Stimulated activated CD4-positive, alpha-beta T cell treated with anti-CD3 and anti-CD28 coated beads, TNF-alpha, amount 100 ng/mL, for 1 hour (primary cell): Measurements from ENCODE around the gene POC1B.

Experiments used
- DNase-seq, 3 donors: peaks; one replicate each; pipeline ENCODE4 v3.0.0-alpha.2; 2020; ENCODE audit warnings: low read depth in 3 of 3, low spot score in 1 of 3

POC1B gene

DNA sequence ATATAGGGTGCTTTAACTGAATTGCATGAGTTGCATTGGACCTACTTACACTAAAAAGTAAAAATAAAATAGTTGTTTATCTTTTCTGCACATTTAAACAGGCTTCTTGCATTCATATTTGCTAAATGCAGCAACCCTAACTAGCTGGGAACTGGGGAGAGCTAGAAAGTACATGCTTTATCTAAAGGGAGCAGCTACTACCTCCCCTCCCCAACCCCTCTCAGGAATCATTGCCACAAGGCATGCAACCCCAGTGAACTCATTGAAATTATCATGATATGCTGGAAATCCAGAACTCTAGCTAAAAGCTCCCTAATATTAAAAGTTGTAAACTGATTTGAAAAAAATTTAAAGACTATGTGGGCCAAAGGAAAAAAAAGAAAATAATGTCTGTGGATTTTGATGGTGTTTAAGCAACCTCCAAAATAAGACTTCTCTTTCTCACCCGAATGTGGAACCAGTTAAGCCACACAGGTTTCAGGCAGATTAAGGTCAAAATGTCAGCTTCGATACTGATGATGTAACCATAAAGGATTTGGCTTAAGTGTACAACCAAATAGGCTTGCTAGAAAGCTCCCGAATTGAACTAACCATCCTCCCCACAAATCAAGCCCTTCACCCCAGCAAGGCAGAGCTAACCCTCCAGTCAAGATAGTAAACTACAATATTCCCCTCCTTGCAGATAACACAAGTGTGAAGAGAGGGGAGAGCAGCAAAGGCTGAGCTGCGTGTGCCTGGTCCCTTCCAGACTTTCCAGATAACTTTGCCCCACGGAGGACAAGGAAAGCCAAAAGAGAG, 13.8 kb upstream of the POC1B start:
- no peak for DNase-seq

DNA sequence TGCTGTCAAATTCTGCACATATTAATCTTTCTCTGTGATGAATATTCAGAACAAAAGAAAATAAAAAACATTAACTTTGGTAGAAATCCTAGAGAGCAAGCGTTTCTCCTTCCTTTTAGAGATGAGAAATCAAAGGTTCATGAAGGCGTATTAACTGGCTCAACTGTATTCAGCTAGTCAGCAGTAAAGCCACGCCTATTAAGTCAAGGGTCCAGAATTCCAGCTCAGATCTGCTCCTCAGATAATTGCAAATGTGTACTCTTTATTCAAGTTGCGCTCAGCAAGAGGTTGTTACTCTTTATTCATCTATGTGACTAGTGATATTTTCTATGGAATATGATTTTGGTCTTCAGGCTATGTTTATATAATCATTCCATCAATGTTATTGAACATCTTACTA, 13.1 kb upstream of the POC1B start:
- no peak for DNase-seq

- DNase-seq = no peak
Measured at GRCh38 chr12:89537389-89537788, 11.5 kb upstream of the POC1B start.

GRCh38 chr12:89529738-89530137, 3.9 kb upstream of the POC1B start:
- no peak for DNase-seq

DNA sequence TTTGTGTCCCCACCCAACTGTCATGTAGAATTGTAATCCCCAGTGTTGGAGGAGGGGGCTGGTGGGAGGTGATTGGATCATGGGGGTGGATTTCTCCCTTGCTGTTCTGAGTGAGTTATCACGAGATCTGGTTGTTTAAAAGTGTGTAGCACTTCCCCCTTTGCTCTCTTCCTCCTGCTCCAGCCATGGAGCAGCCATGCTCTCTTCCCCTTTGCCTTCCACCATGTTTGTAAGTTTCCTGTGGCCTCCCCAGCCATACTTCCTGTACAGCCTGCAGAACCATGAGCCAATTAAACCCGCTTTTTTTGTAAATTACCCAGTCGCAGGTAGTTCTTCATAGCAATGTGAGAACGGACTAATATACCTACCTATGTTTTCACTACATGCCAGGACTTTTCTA, 2.6 kb upstream of the POC1B start:
- DNase-seq = no peak

GRCh38 chr12:89525305-89525823, 483 bp downstream of the POC1B start:
- DNase-seq = peak in 2 of 3 donors; percentile 5 to 32

DNA sequence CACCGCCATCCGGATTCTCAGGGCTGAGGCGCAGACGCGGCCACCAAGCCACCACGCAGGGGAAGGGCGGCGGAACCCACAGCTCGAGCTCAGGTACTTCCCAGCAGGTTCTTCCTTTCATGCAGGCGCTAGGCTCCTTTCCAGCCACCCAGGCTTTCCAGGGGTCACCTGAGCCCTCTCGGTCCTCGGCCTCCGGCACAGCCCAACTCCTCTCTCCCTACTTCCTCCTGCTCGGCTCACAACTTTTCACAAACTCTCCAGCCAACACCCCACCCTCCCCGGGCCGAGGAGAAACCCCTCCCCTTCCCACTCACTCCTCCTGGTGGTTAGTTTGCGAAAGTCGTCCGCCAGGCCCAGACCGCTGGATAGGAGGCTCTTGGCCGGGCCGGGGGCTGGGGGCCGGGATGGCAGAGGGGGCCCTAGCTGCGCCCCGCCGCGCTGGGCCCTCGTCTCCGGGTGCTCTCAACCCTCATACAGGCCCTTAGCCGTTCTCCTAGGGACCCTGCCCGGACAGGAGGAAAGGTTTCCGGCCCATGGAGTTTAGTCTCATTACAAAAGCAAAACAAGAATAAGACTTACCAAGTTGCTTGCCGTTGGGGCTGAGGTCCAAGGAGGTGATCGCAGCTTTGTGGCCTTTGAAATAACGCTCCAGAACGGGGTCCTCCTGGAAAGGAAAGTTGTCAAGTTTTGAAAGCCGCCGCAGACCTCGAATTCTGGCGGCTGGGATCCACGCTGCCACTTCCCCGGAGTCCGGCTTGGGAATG, 1.1 kb downstream of the POC1B start, which contains the start of gene GALNT4:
TSS of gene GALNT4 (minus strand) at position 256 of the 764 bp plus-strand sequence. CDS start at position 9, 247 bp downstream.
- DNase-seq = peak; percentile 39 to 51 (median 46)

DNA sequence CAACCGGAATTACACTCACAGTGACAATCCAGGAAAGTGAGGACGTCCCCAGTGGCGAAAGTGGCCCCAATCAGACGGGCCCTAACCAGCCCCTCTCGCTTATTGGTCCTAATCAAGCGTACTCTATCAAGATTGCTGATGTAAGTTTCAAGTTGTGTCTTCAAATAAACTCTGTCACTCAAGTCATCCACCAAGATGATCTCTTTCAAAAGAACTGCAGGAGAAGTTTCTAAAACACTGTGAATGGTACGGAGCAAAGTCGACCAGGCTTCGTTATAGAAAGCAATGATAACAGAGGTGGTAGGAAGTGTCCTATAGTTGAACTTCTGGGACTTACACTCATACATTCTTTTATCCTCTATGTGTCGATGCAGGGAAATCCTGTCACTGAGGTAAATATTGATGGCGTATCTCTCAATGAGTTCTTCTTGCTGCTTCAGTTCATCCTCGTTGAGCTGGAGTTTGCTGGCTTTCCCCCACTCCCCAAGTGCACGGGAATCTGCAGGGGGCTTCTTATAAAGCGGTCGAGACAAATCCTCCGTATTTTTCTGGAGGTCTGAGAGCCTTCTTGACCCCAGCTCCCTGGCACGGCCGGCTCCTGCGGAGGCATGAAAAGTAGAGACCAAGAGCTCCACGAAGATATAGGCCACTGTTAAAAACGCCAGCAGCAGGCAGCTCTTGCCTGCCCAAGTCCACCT, 1.9 kb downstream of the POC1B start:
- no peak for DNase-seq

GRCh38 chr12:89523393-89523792, 2.5 kb downstream of the POC1B start:
- no peak for DNase-seq

- DNase-seq = no peak
Measured at GRCh38 chr12:89521364-89522223, 4.3 kb downstream of the POC1B start.

DNA sequence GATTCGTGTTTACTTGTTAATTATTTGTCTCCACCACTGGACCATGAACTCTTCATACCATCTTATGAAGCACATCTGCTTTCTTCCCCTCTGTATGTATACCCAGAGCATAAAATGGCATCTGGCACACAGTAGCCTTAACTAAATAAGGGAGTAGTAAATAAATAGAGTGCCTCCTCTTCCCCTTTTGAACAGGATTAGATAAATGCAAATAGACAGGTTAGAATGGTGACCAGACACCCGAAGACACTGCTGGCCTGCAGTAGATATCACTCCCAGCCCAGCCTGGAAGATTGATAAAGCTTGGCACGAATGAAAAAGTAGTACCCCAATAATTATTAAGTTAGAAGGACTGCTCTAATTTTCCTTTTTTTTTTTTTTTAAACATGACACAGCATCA, 8.1 kb downstream of the POC1B start:
- no peak for DNase-seq

- no peak for DNase-seq
Measured at GRCh38 chr12:89516633-89517032, 9.2 kb downstream of the POC1B start.

GRCh38 chr12:89514751-89515150, 11.1 kb downstream of the POC1B start:
- DNase-seq = no peak

GRCh38 chr12:89513544-89513943, 12.3 kb downstream of the POC1B start:
- no peak for DNase-seq

DNA sequence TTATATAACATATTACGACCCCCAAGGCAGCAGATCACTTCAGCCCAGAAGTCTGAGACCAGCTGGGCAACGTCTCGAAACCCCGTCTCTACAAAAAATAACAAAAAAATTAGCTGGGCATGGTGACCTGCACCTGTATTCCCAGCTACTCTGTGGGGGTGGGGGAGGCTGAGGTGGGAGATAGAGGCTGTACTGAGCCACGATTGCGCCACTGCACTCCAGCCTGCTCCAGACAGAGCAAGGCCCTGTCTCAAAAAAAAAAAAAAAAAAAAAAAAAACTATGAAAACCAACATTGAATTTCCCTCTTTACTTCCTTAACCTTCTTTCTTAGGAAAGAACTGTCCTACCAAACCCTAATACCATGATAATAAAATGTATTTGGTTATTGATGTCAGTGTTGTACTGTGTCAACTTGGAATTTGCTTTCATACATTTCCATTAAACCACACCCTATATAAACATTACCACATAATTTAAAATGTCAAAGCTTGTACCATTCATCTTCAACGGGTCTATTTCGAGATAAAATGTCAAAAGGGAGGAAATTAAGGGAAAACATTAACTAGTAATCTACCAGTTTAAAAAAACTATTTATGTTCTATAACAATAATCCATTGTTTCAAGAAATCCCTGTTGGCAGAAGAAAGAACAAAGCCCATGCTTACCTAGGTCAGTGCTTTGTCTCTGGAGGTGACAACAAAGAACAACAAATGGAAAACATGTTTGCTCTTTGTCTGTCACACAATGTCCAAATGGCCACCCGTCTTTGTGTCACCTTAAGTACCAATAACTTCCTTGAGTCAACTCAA, 18.6 kb downstream of the POC1B start:
- no peak for DNase-seq

- no peak for DNase-seq
Measured at GRCh38 chr12:89506050-89506449, 19.8 kb downstream of the POC1B start.

GRCh38 chr12:89504560-89505346, 21.1 kb downstream of the POC1B start:
- DNase-seq = no peak

- no peak for DNase-seq
Measured at GRCh38 chr12:89501793-89502192, 24.1 kb downstream of the POC1B start.

GRCh38 chr12:89499857-89500256, 26.0 kb downstream of the POC1B start:
- DNase-seq = no peak
